Panc1 (cell line): ENCODE measurements around the gene POU2AF3. TPM values are rescaled to one million over a fixed set of nuclear protein-coding genes. Genes with fewer than 3 reads are reported as not detected.

Experiments
- ATAC-seq: fragments of 200-7000 bp; cut with Tn5 transposase; 2 replicates; pipeline ENCODE4 v1.9.1; 2020; ENCODE audit warnings: mild to moderate bottlenecking, moderate library complexity
- BruUV-seq: library from RNA; stranded (reverse); fragments of 400-500 nt; replicated peaks from 2 replicates; lab custom pipeline; 2021; lab: Mats Ljungman, UMichigan
- CTCF ChIA-PET: fragments of 300-600 bp; sonication (Branson Sonifier 250); formaldehyde crosslinking; loops from one replicate; lab custom pipeline; 2022; ENCODE audit warnings: antibody characterized with exemption; lab: Charles Lee
- POLR2A ChIA-PET: fragments of 300-600 bp; sonication (Branson Sonifier 250); formaldehyde crosslinking; loops from one replicate; lab custom pipeline; 2022; ENCODE audit warnings: antibody characterized with exemption; lab: Charles Lee
- DNase-seq: peaks from one replicate; pipeline ENCODE4 v3.0.0-alpha.2; 2010; ENCODE audit warnings: low read depth, low spot score
- H3K27ac ChIP-seq: 2 replicates; pipeline ENCODE4 v1.5.1; 2011; ENCODE audit warnings: mild to moderate bottlenecking, low read length, inconsistent platforms
- H3K27me3 ChIP-seq: fragments of 200-500 bp; sonication (Bioruptor generic); 2 replicates; pipeline ENCODE4 v1.6.0; 2014; ENCODE audit warnings: low read length, inconsistent platforms; ENCODE audit not compliant: control insufficient read depth, insufficient read depth
- H3K36me3 ChIP-seq: fragments of 200-500 bp; sonication (Bioruptor generic); 2 replicates; pipeline ENCODE4 v1.5.1; 2014; ENCODE audit warnings: inconsistent platforms, mild to moderate bottlenecking, low read length, moderate library complexity; ENCODE audit not compliant: control insufficient read depth, insufficient read depth
- H3K4me1 ChIP-seq: 2 replicates; pipeline ENCODE4 v1.5.1; 2011; ENCODE audit warnings: inconsistent platforms, mild to moderate bottlenecking, low read length, moderate library complexity; ENCODE audit not compliant: control insufficient read depth, insufficient read depth
- H3K4me3 ChIP-seq, 2 experiments: 2 replicates each; pipeline ENCODE4 v1.5.1; 2011 to 2012; ENCODE audit warnings: low read depth in 2 of 2, low read length in 2 of 2, mild to moderate bottlenecking in 2 of 2, inconsistent platforms in 1 of 2, moderate library complexity in 1 of 2
- H3K9me3 ChIP-seq: fragments of 200-500 bp; sonication (Bioruptor generic); 2 replicates; pipeline ENCODE4 v1.5.1; 2014; ENCODE audit warnings: low read depth, mild to moderate bottlenecking, inconsistent platforms, low read length, moderate library complexity; ENCODE audit not compliant: control insufficient read depth, insufficient read depth
- POLR2AphosphoS5 ChIP-seq: IDR thresholded peaks from 2 replicates; pipeline ENCODE4 v1.6.1; 2012; ENCODE audit warnings: mild to moderate bottlenecking, low read depth, low read length, moderate library complexity
- SIN3A ChIP-seq: IDR thresholded peaks from 2 replicates; pipeline ENCODE4 v1.6.1; 2012; ENCODE audit warnings: low read depth, mild to moderate bottlenecking, low read length, moderate library complexity, borderline replicate concordance; ENCODE audit not compliant: insufficient read depth
- TCF7L2 ChIP-seq: IDR thresholded peaks from 2 replicates; pipeline ENCODE4 v1.6.1; 2011; ENCODE audit warnings: mild to moderate bottlenecking, low read depth, low read length, inconsistent platforms
- in situ Hi-C: cut with HindIII; loops from 2 replicates; pipeline ENCODE4 v1.10.0; 2016; ENCODE audit warnings: low sequenced_read_pairs, low pct_unique_long_range_greater_than_20kb
- intact Hi-C: fragments of 100-400 bp; cut with micrococcal nuclease; formaldehyde crosslinking; loops from one replicate; pipeline ENCODE4 v1.10.0; 2022; ENCODE audit not compliant: unreplicated experiment
- total RNA-seq: library from RNA; stranded (reverse); gene quantifications from one replicate; pipeline ENCODE4 v1.2.1, GENCODE V29; 2021; ENCODE audit not compliant: unreplicated experiment
- TF ChIP-seq, protein P1 (sequence below), 2 experiments: IDR thresholded peaks; 2 replicates each; pipeline ENCODE4 v1.6.1; 2011 to 2012; ENCODE audit warnings: low read depth in 2 of 2, control low read depth in 1 of 2, low read length in 1 of 2, mild to moderate bottlenecking in 1 of 2, moderate library complexity in 1 of 2; ENCODE audit not compliant: insufficient read depth in 1 of 2
- TF ChIP-seq, protein P2 (sequence below): fragments of 450-650 bp; IDR thresholded peaks from 2 replicates; pipeline ENCODE4 v1.5.1; 2017; ENCODE audit warnings: mild to moderate bottlenecking

The POU2AF3 gene
- total RNA-seq, 1 experiment from 2014 or later: 0.64 TPM

GRCh38 chr11:111283945-111284481 lies 14.3 kb upstream of the POU2AF3 start:
- in situ Hi-C loops: no loop called here
- BruUV-seq: no TSS peak
- TF ChIP-seq, protein P1, sequence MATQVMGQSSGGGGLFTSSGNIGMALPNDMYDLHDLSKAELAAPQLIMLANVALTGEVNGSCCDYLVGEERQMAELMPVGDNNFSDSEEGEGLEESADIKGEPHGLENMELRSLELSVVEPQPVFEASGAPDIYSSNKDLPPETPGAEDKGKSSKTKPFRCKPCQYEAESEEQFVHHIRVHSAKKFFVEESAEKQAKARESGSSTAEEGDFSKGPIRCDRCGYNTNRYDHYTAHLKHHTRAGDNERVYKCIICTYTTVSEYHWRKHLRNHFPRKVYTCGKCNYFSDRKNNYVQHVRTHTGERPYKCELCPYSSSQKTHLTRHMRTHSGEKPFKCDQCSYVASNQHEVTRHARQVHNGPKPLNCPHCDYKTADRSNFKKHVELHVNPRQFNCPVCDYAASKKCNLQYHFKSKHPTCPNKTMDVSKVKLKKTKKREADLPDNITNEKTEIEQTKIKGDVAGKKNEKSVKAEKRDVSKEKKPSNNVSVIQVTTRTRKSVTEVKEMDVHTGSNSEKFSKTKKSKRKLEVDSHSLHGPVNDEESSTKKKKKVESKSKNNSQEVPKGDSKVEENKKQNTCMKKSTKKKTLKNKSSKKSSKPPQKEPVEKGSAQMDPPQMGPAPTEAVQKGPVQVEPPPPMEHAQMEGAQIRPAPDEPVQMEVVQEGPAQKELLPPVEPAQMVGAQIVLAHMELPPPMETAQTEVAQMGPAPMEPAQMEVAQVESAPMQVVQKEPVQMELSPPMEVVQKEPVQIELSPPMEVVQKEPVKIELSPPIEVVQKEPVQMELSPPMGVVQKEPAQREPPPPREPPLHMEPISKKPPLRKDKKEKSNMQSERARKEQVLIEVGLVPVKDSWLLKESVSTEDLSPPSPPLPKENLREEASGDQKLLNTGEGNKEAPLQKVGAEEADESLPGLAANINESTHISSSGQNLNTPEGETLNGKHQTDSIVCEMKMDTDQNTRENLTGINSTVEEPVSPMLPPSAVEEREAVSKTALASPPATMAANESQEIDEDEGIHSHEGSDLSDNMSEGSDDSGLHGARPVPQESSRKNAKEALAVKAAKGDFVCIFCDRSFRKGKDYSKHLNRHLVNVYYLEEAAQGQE (IDR thresholded peaks at IDR 0.05; ENCODE audit: insufficient read depth in 1 of 2, low read depth in 2 of 2, low read length in 1 of 2): no peak
- TF ChIP-seq SIN3A (no peak), POLR2AphosphoS5 (no peak), TCF7L2 (no peak)
- TF ChIP-seq, protein P2, sequence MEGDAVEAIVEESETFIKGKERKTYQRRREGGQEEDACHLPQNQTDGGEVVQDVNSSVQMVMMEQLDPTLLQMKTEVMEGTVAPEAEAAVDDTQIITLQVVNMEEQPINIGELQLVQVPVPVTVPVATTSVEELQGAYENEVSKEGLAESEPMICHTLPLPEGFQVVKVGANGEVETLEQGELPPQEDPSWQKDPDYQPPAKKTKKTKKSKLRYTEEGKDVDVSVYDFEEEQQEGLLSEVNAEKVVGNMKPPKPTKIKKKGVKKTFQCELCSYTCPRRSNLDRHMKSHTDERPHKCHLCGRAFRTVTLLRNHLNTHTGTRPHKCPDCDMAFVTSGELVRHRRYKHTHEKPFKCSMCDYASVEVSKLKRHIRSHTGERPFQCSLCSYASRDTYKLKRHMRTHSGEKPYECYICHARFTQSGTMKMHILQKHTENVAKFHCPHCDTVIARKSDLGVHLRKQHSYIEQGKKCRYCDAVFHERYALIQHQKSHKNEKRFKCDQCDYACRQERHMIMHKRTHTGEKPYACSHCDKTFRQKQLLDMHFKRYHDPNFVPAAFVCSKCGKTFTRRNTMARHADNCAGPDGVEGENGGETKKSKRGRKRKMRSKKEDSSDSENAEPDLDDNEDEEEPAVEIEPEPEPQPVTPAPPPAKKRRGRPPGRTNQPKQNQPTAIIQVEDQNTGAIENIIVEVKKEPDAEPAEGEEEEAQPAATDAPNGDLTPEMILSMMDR: no peak
- Histone ChIP-seq H3K4me3 (no peak overlapping the region), H3K27ac (no peak overlapping the region), H3K36me3 (no peaks in the 10 kb centered on the region), H3K4me1 (no peaks in the 10 kb centered on the region), H3K9me3 (no peaks in the 10 kb centered on the region), H3K27me3 (peaks cover 12% of the 10 kb centered on the region)
- DNase-seq (no peak), ATAC-seq (no peak)
- POLR2A ChIA-PET: no interaction called here
- CTCF ChIA-PET: interaction anchor here (1.1 to 2.8 kb wide), 3 partner anchors 145 to 171 kb away, joined by 3 to 15 read pairs (median 11); no protein-coding TSS in a partner anchor
- intact Hi-C loops: loop anchor here (1.0 to 2.0 kb wide), 2 partner anchors 139 to 162 kb away; no protein-coding TSS in a partner anchor

DNA sequence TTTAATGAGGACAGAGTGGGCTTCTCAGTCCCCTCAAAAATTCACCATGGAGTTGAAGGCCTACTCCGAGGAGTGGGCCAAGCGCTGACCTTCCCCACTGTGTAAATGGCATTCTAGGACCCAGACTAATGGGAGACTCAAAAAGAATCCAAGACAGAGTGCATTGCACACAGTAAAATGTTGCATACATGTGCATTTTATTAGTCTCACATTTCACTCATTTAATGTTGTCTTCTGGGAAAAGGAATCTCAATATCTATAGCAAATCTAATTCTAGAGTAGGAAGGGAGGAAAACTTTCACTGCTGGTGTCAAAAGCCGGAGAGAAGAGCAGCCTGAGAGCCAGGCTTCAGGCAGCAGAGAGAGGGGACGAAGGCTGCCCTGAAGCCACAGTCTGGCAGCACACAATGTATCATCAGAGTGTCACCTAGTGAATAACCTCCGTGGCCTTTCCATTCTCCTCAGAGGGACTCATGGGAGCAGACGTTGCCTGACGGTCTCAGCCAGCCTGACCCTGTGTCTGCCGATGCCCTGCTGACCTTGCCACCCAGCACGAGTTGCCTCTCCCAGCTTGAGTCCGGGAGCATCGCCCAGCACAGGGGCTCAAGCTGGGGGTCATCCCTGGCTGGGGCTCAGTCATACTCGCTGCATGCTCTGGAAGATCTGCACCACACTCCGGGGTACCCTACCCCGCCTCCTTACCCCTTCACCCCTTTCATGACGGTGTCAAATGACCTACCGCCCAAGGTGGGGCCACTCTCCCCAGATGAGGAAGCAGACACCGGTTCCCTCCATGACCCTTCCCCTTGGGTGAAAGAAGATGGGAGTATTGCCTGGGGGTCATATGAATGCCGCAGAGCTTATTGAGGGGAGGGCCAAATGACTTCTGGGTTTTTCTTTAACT lies 12.9 kb upstream of the POU2AF3 start:
- POLR2A ChIA-PET: no interaction called here
- intact Hi-C loops: no loop called here
- CTCF ChIA-PET: interaction anchor here (0.6 kb wide), 1 partner anchor 41 kb away, joined by 4 read pairs; no protein-coding TSS in a partner anchor
- in situ Hi-C loops: no loop called here
- no peak overlapping the region for H3K27ac ChIP-seq
- no peaks in the 10 kb centered on the region for H3K4me1 ChIP-seq
- H3K27me3 ChIP-seq: peaks cover 11% of the 10 kb centered on the region
- H3K36me3 ChIP-seq: no peaks in the 10 kb centered on the region
- DNase-seq (no peak), ATAC-seq (no peak)
- H3K4me3 ChIP-seq: no peak overlapping the region
- TF ChIP-seq, protein P2: no peak
- no peak for TF ChIP-seq SIN3A
- no peak for TF ChIP-seq POLR2AphosphoS5
- no peak for TF ChIP-seq TCF7L2
- TF ChIP-seq, protein P1 (IDR thresholded peaks at IDR 0.05; ENCODE audit: insufficient read depth in 1 of 2, low read depth in 2 of 2, low read length in 1 of 2): no peak
- H3K9me3 ChIP-seq: no peaks in the 10 kb centered on the region
- BruUV-seq: no TSS peak
